Stimulated activated CD4-positive, alpha-beta T cell treated with anti-CD3 and anti-CD28 coated beads, Interleukin-4, amount 100 ng/mL, for 1 hour (primary cell): Measurements from ENCODE around the gene HOXB7.
A peak's percentile ranks its signal among the peaks of the same experiment; 100 is the strongest.

ENCODE experiments used
- DNase-seq: peaks from one replicate; pipeline ENCODE4 v3.0.0-alpha.2; 2020

The HOXB7 gene

GRCh38 chr17:48636177-48637018, 25.6 kb upstream of the HOXB7 start:
- DNase-seq = peak; percentile 74

- DNase-seq = no peak
Measured at GRCh38 chr17:48634493-48635208, 23.8 kb upstream of the HOXB7 start.

GRCh38 chr17:48633266-48633677, 22.5 kb upstream of the HOXB7 start:
- no peak for DNase-seq

- no peak for DNase-seq
Measured at GRCh38 chr17:48632579-48633265, 21.9 kb upstream of the HOXB7 start.

GRCh38 chr17:48631693-48632578, 21.1 kb upstream of the HOXB7 start:
- no peak for DNase-seq

GRCh38 chr17:48630925-48631692, 20.3 kb upstream of the HOXB7 start:
- DNase-seq = no peak

GRCh38 chr17:48630009-48630924, 19.4 kb upstream of the HOXB7 start:
- DNase-seq = no peak

GRCh38 chr17:48629411-48629759, 18.6 kb upstream of the HOXB7 start:
- no peak for DNase-seq

GRCh38 chr17:48628649-48629410, 18.0 kb upstream of the HOXB7 start:
- DNase-seq = no peak

- no peak for DNase-seq
Measured at GRCh38 chr17:48627623-48628521, 17.1 kb upstream of the HOXB7 start.

GRCh38 chr17:48627118-48627597, 16.3 kb upstream of the HOXB7 start:
- DNase-seq = no peak

GRCh38 chr17:48626245-48627117, 15.7 kb upstream of the HOXB7 start, which contains the start of gene HOXB9:
Gene HOXB9 (minus strand): TSS chr17:48626358. CDS start chr17:48626269, 89 bp downstream.
- peak; percentile 67 for DNase-seq

- DNase-seq = peak; percentile 57
Measured at GRCh38 chr17:48625495-48626244, 14.9 kb upstream of the HOXB7 start.

GRCh38 chr17:48624544-48625494, 14.0 kb upstream of the HOXB7 start:
- peak; percentile 33 for DNase-seq

GRCh38 chr17:48624118-48624517, 13.3 kb upstream of the HOXB7 start:
- DNase-seq = no peak

- no peak for DNase-seq
Measured at GRCh38 chr17:48623583-48623982, 12.8 kb upstream of the HOXB7 start.
